Fibroblast of pulmonary artery (primary cell): ENCODE results near the gene SLC7A6.

ENCODE experiments used
- DNase-seq: peaks from one replicate; pipeline ENCODE4 v3.0.0-alpha.2; 2010; ENCODE audit warnings: low read depth
- H3K4me3 ChIP-seq: replicated peaks from 2 replicates; pipeline ENCODE4 v1.5.1; 2011; ENCODE audit warnings: low read depth, mild to moderate bottlenecking, control low read depth, low read length, moderate library complexity
- CTCF ChIP-seq: IDR thresholded peaks from 2 replicates; pipeline ENCODE4 v1.5.1; 2011; ENCODE audit warnings: mild to moderate bottlenecking, control low read depth, low read length, inconsistent platforms; ENCODE audit errors: missing control alignments

The SLC7A6 gene

DNA sequence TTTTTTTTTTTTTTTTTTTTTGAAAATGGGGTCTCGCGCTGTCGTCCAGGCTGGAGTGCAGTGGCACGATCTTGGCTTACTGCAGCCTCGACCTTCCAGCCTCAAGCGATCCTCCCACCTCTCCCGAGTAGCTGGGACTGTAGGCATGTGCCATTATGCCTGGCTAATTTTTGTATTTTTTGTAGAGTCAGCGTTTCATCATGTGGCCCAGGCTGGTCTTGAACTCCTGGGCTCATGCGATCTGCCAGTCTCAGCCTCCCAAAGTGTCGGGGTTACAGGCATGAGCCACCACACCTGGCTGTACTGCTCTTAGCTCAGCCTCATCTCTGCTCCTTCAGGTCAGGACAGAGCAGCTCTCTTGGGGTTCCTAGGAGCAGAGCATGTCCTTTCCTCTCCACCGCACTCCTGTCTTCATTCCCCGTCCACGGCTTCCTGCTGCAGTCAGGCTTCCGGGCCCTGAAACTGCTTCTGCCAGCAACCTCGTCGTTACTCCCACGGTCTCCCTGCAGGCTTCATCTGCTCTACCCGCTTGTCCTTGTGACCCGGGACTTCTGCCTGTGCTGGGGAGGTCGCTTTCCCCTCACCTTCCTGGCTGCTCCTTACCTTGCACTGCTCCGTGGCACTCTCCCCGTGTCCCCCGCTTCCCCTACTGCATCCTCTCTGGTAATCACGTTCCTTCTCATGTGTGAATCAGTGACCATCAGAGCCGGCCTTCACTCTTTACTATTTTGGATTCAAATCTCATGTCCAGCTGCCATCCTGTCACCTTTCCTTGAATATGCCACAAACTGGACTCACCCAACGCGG, 84.5 kb downstream of the SLC7A6 start:
- no peak overlapping the region for H3K4me3 ChIP-seq
- TF ChIP-seq CTCF = no peak
- DNase-seq = no peak

GRCh38 chr16:68349838-68350410, 85.6 kb downstream of the SLC7A6 start:
- H3K4me3 ChIP-seq = no peak overlapping the region
- DNase-seq = no peak
- TF ChIP-seq CTCF = no peak

- no peak for DNase-seq
- TF ChIP-seq CTCF = no peak
- H3K4me3 ChIP-seq = no peak overlapping the region
These were observed 86.6 kb downstream of the SLC7A6 start for GRCh38 chr16:68350813-68351350.
